Mucosa of descending colon (tissue), 3 donors: ENCODE data around the gene FAM13A. TPM values are rescaled to one million over a fixed set of nuclear protein-coding genes. Genes with fewer than 3 reads are reported as not detected.

Experiments used
- ATAC-seq: fragments of 200-7000 bp; cut with Tn5 transposase; one replicate; pipeline ENCODE4 v1.9.1; 2020; ENCODE audit warnings: mild to moderate bottlenecking, moderate library complexity
- DNase-seq, 3 donors: peaks; one replicate each; pipeline ENCODE4 v3.0.0-alpha.2; 2020
- H3K36me3 ChIP-seq: fragments of 200-600 bp; one replicate; pipeline ENCODE4 v1.8.0; 2021; ENCODE audit warnings: low read depth, mild to moderate bottlenecking
- H3K4me1 ChIP-seq: fragments of 200-600 bp; one replicate; pipeline ENCODE4 v1.8.0; 2021; ENCODE audit warnings: low read depth, mild to moderate bottlenecking
- H3K4me3 ChIP-seq: fragments of 200-600 bp; one replicate; pipeline ENCODE4 v1.8.0; 2021; ENCODE audit warnings: mild to moderate bottlenecking
- H3K9me3 ChIP-seq: fragments of 200-600 bp; one replicate; pipeline ENCODE4 v1.8.0; 2021; ENCODE audit warnings: mild to moderate bottlenecking
- CTCF ChIP-seq: fragments of 200-600 bp; IDR thresholded peaks from one replicate; pipeline ENCODE4 v1.8.0; 2022; ENCODE audit warnings: antibody characterized with exemption, mild to moderate bottlenecking
- intact Hi-C, 2 donors: fragments of 100-400 bp; cut with DNase I in 1 of 2; cut with micrococcal nuclease in 1 of 2; formaldehyde crosslinking; loops; one replicate each; pipeline versions ENCODE4 v1.11.0 to v1.11.1; 2022; cut with DNase I, micrococcal nuclease
- total RNA-seq, 3 donors: library from RNA; stranded (reverse); fragmentation: NEBNext Ultra II Directional in 2 of 3; extraction: Animal tissue kit (Norgen Biotek cat#: 25700) in 2 of 3; gene quantifications; one replicate each; pipeline versions ENCODE4 v1.2.1 to v1.2.4, GENCODE V29; 2021 to 2023
- donor health status: DM: no; HTN: no; CAD: no; lungs with moderate emphysema.
- donor health status: DM: no; HTN: no; CAD: no.
- donor health status: DM: no; HTN: yes; CAD: no.

The FAM13A gene
- total RNA-seq, 3 donors from 2014 or later = 41.6 to 60.1 (median 50.2) TPM

DNA sequence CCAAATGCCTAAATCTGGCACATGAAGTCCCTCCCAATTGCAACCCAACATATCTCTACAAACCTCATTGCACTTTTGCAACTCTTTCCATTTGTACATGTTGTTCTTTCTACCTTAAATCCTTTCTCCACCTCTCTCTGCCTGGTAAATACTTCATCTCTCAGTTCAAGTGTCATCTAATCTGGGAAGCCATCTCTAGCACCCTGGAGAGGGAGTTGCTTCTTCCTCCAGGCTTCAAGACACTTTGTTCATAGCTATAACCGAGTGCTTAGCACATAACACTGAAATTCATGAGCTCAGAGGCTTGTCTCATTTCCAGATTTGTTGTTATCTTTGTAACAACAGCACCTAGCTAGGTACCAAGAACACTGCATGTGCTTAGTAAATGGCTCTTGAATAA, 244.6 kb downstream of the FAM13A start:
- no peaks in the 10 kb centered on the region for H3K9me3 ChIP-seq
- intact Hi-C loops = no loop called here
- no peak overlapping the region for H3K4me3 ChIP-seq
- no peaks in the 10 kb centered on the region for H3K36me3 ChIP-seq
- H3K4me1 ChIP-seq = peaks cover 18% of the 10 kb centered on the region
- DNase-seq (no peak), ATAC-seq (no peak)
- TF ChIP-seq CTCF = no peak

DNA sequence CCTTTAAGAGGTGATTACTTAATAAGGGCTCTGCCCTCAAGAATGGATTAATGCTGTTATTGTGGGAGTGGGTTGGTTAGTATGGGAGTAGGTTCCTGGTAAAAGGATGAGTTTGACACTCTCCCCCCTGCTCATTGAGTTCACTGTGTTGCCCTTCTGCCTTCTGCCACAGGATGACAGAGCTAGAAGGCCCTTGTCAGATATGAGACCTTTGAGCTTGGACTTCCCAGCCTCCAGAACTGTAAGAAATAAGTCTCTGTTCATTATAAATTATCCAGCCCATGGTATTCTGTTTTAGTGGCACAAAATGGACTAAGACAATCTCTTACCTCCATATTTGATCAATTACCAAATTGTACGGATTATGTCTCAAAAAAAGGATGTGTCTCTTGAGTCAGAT, 245.1 kb downstream of the FAM13A start:
- intact Hi-C loops = no loop called here
- no peak for TF ChIP-seq CTCF
- ATAC-seq = no peak
- Histone ChIP-seq H3K9me3 (no peaks in the 10 kb centered on the region), H3K36me3 (no peaks in the 10 kb centered on the region), H3K4me1 (peaks cover 18% of the 10 kb centered on the region), H3K4me3 (no peak overlapping the region)
- no peak for DNase-seq

GRCh38 chr4:88810325-88810724, 246.7 kb downstream of the FAM13A start:
- TF ChIP-seq CTCF = no peak
- ATAC-seq (no peak), DNase-seq (no peak)
- peaks cover 18% of the 10 kb centered on the region for H3K4me1 ChIP-seq
- no peak overlapping the region for H3K4me3 ChIP-seq
- H3K36me3 ChIP-seq = no peaks in the 10 kb centered on the region
- no peaks in the 10 kb centered on the region for H3K9me3 ChIP-seq
- intact Hi-C loops = no loop called here

- no peak for ATAC-seq
- H3K9me3 ChIP-seq = no peaks in the 10 kb centered on the region
- H3K4me1 ChIP-seq = peaks cover 22% of the 10 kb centered on the region
- H3K36me3 ChIP-seq = no peaks in the 10 kb centered on the region
- no peak overlapping the region for H3K4me3 ChIP-seq
- DNase-seq = no peak
- no peak for TF ChIP-seq CTCF
- intact Hi-C loops = no loop called here
These were observed 247.3 kb downstream of the FAM13A start for GRCh38 chr4:88809576-88810219.

- intact Hi-C loops = no loop called here
These were observed 247.9 kb downstream of the FAM13A start for GRCh38 chr4:88809101-88809500.

More at GRCh38 chr4:88809101-88809500, 247.9 kb downstream of the FAM13A start:
- Histone ChIP-seq H3K9me3 (no peaks in the 10 kb centered on the region), H3K4me3 (no peak overlapping the region), H3K36me3 (no peaks in the 10 kb centered on the region), H3K4me1 (peaks cover 27% of the 10 kb centered on the region)
- TF ChIP-seq CTCF = no peak
- DNase-seq (no peak), ATAC-seq (no peak)
